K562 (cell line): ENCODE measurements around the gene ORAI3. TPM values are rescaled to one million over a fixed set of nuclear protein-coding genes. Genes with fewer than 3 reads are reported as not detected.

Experiments used
- ASH1L ChIP-seq: fragments of 450-650 bp; IDR thresholded peaks from 2 replicates; pipeline ENCODE4 v1.6.1; 2018; ENCODE audit warnings: borderline replicate concordance, mild to moderate bottlenecking, low read depth; ENCODE audit not compliant: partially characterized antibody
- ESRRA ChIP-seq: fragments of 450-650 bp; IDR thresholded peaks from 2 replicates; pipeline ENCODE4 v1.6.1; 2014; ENCODE audit warnings: low read depth, mild to moderate bottlenecking, moderate library complexity, borderline replicate concordance
- ZBTB8A ChIP-seq: fragments of 450-650 bp; IDR thresholded peaks from 2 replicates; pipeline ENCODE4 v1.6.1; 2018; ENCODE audit warnings: mild to moderate bottlenecking, moderate library complexity; ENCODE audit not compliant: partially characterized antibody
- ZNF175 ChIP-seq: fragments of 200-800 bp; sonication (Bioruptor generic); IDR thresholded peaks from 2 replicates; pipeline ENCODE4 v1.6.1; 2016; ENCODE audit warnings: low read depth, mild to moderate bottlenecking, missing genetic modification characterization, missing compliant biosample characterization
- polyA plus RNA-seq, 8 experiments: library from polyadenylated mRNA; depleted of rRNA in 4 of 8; stranded (reverse) in 5 of 8; unstranded in 3 of 8; fragments of >200 nt; fragmentation: Nextera tagmentation in 2 of 8; fragmentation: Illumina TruSeq in 1 of 8; extraction: Ambion mirVana in 2 of 8; extraction: Trizol in 1 of 8; gene quantifications; 2 replicates each; pipeline versions ENCODE4 v1.2.1 to v1.2.3, GENCODE V29; 2011 to 2014; ENCODE audit warnings: inconsistent platforms in 1 of 8, missing spikeins in 1 of 8
- total RNA-seq, 7 experiments: library from RNA; depleted of rRNA in 6 of 7; stranded (reverse); fragments of >200 nt in 6 of 7; fragmentation: Illumina TruSeq in 2 of 7; extraction: Trizol in 2 of 7; gene quantifications; 2 replicates each; pipeline versions ENCODE4 v1.2.1 to v1.2.3, GENCODE V29; 2011 to 2021; ENCODE audit warnings: low replicate concordance in 1 of 7
- TF ChIP-seq, protein P1 (sequence below): sonication (generic); formaldehyde crosslinking; IDR thresholded peaks from 2 replicates; pipeline ENCODE4 v1.8.0; 2022; ENCODE audit warnings: mild to moderate bottlenecking, missing genetic modification reagents
- TF ChIP-seq, protein P2 (sequence below): sonication (generic); formaldehyde crosslinking; IDR thresholded peaks from 2 replicates; pipeline ENCODE4 v1.8.1; 2023; ENCODE audit warnings: mild to moderate bottlenecking, missing genetic modification reagents
- TF ChIP-seq, protein P3 (sequence below): fragments of 200-400 bp; formaldehyde crosslinking; IDR thresholded peaks from 2 replicates; pipeline ENCODE4 v1.6.1; 2017; ENCODE audit warnings: mild to moderate bottlenecking, low read depth, low read length, moderate library complexity
- TF ChIP-seq, protein P4 (sequence below): fragments of 450-650 bp; formaldehyde crosslinking; conservative IDR thresholded peaks from 2 replicates; pipeline ENCODE4 v1.4.0; 2022; ENCODE audit warnings: mild to moderate bottlenecking, missing genetic modification characterization
- TF ChIP-seq, protein P5 (sequence below): fragments of 450-650 bp; IDR thresholded peaks from 2 replicates; pipeline ENCODE4 v1.6.1; 2018; ENCODE audit not compliant: partially characterized antibody
- TF ChIP-seq, protein P6 (sequence below), 2 experiments: fragments of 250-450 bp in 1 of 2; fragments of 450-650 bp in 1 of 2; sonication (Bioruptor Pico) in 1 of 2; IDR thresholded peaks; 2 replicates each; pipeline versions ENCODE4 v1.6.1 to v1.8.0; 2016 to 2021; ENCODE audit warnings: mild to moderate bottlenecking in 2 of 2, moderate library complexity in 2 of 2, missing compliant biosample characterization in 1 of 2, missing genetic modification characterization in 1 of 2
- TF ChIP-seq, protein P7 (sequence below): fragments of 250-450 bp; sonication (Bioruptor Pico); IDR thresholded peaks from 2 replicates; pipeline ENCODE4 v1.4.0; 2020; ENCODE audit warnings: mild to moderate bottlenecking, moderate library complexity

ORAI3 gene
- total and polyA plus RNA-seq, 9 of the 15 experiments (the other 6 are each of a cell fraction or from before 2014, with no cell fraction given), result 4.9 to 23.3 (median 14.1) TPM

DNA sequence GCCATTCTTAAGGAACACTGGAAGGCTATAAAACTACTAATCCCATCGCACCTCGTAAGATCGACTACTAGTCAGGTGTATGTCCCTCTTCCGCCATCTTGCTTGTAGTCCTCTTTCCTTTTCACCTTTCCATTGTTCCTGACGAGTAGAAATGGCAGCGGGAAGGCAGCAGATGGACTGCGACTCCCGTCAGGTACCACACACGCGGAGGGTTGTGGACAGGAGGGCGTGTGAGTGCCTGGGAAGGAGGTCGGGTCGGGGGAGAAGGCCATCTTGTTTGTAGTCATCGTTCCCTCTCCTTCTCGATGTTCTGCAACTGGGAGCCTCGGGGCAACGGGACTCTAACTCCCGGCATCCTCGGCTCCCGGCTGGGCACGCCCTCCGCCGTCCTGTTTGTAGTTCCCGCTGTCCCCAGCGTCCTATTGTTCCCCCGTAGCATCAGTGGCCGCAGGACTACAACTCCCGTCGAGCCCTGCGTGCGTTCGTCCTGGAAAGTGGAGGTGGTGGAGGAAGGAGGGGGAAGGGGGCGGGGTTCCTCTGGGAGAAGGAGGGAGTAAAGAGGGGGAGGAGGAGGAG, 25.8 kb upstream of the ORAI3 start (continued):
- TF ChIP-seq, protein P1, sequence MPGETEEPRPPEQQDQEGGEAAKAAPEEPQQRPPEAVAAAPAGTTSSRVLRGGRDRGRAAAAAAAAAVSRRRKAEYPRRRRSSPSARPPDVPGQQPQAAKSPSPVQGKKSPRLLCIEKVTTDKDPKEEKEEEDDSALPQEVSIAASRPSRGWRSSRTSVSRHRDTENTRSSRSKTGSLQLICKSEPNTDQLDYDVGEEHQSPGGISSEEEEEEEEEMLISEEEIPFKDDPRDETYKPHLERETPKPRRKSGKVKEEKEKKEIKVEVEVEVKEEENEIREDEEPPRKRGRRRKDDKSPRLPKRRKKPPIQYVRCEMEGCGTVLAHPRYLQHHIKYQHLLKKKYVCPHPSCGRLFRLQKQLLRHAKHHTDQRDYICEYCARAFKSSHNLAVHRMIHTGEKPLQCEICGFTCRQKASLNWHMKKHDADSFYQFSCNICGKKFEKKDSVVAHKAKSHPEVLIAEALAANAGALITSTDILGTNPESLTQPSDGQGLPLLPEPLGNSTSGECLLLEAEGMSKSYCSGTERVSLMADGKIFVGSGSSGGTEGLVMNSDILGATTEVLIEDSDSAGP (CRISPR knock-in tag), result peak; percentile 80; the same call in 1 of the 2 replicates
- TF ChIP-seq, protein P2, sequence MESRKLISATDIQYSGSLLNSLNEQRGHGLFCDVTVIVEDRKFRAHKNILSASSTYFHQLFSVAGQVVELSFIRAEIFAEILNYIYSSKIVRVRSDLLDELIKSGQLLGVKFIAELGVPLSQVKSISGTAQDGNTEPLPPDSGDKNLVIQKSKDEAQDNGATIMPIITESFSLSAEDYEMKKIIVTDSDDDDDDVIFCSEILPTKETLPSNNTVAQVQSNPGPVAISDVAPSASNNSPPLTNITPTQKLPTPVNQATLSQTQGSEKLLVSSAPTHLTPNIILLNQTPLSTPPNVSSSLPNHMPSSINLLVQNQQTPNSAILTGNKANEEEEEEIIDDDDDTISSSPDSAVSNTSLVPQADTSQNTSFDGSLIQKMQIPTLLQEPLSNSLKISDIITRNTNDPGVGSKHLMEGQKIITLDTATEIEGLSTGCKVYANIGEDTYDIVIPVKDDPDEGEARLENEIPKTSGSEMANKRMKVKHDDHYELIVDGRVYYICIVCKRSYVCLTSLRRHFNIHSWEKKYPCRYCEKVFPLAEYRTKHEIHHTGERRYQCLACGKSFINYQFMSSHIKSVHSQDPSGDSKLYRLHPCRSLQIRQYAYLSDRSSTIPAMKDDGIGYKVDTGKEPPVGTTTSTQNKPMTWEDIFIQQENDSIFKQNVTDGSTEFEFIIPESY (CRISPR knock-in tag), result 0 out of 2 replicates have a peak, but pooled peaks have one; percentile 20
- TF ChIP-seq, protein P3, sequence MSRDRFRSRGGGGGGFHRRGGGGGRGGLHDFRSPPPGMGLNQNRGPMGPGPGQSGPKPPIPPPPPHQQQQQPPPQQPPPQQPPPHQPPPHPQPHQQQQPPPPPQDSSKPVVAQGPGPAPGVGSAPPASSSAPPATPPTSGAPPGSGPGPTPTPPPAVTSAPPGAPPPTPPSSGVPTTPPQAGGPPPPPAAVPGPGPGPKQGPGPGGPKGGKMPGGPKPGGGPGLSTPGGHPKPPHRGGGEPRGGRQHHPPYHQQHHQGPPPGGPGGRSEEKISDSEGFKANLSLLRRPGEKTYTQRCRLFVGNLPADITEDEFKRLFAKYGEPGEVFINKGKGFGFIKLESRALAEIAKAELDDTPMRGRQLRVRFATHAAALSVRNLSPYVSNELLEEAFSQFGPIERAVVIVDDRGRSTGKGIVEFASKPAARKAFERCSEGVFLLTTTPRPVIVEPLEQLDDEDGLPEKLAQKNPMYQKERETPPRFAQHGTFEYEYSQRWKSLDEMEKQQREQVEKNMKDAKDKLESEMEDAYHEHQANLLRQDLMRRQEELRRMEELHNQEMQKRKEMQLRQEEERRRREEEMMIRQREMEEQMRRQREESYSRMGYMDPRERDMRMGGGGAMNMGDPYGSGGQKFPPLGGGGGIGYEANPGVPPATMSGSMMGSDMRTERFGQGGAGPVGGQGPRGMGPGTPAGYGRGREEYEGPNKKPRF, result no peak
- peak; percentile 24 for TF ChIP-seq ESRRA
- peak; percentile 82 for TF ChIP-seq ZBTB8A
- TF ChIP-seq, protein P4, sequence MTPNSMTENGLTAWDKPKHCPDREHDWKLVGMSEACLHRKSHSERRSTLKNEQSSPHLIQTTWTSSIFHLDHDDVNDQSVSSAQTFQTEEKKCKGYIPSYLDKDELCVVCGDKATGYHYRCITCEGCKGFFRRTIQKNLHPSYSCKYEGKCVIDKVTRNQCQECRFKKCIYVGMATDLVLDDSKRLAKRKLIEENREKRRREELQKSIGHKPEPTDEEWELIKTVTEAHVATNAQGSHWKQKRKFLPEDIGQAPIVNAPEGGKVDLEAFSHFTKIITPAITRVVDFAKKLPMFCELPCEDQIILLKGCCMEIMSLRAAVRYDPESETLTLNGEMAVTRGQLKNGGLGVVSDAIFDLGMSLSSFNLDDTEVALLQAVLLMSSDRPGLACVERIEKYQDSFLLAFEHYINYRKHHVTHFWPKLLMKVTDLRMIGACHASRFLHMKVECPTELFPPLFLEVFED (CRISPR knock-in tag), result 0 out of 2 replicates have a peak, but pooled peaks have one; percentile 35
- TF ChIP-seq, protein P5, sequence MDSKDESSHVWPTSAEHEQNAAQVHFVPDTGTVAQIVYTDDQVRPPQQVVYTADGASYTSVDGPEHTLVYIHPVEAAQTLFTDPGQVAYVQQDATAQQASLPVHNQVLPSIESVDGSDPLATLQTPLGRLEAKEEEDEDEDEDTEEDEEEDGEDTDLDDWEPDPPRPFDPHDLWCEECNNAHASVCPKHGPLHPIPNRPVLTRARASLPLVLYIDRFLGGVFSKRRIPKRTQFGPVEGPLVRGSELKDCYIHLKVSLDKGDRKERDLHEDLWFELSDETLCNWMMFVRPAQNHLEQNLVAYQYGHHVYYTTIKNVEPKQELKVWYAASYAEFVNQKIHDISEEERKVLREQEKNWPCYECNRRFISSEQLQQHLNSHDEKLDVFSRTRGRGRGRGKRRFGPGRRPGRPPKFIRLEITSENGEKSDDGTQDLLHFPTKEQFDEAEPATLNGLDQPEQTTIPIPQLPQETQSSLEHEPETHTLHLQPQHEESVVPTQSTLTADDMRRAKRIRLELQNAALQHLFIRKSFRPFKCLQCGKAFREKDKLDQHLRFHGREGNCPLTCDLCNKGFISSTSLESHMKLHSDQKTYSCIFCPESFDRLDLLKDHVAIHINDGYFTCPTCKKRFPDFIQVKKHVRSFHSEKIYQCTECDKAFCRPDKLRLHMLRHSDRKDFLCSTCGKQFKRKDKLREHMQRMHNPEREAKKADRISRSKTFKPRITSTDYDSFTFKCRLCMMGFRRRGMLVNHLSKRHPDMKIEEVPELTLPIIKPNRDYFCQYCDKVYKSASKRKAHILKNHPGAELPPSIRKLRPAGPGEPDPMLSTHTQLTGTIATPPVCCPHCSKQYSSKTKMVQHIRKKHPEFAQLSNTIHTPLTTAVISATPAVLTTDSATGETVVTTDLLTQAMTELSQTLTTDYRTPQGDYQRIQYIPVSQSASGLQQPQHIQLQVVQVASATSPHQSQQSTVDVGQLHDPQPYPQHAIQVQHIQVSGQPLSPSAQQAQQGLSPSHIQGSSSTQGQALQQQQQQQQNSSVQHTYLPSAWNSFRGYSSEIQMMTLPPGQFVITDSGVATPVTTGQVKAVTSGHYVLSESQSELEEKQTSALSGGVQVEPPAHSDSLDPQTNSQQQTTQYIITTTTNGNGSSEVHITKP, result peak; percentile 54
- TF ChIP-seq, protein P6, sequence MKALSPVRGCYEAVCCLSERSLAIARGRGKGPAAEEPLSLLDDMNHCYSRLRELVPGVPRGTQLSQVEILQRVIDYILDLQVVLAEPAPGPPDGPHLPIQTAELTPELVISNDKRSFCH (CRISPR knock-in tag; IDR thresholded peaks at IDR 0.05), result no peak
- TF ChIP-seq, protein P6 (tag; IDR thresholded peaks at IDR 0.05), result peak; percentile 88
- peak; percentile 83 for TF ChIP-seq ASH1L
- TF ChIP-seq, protein P7, sequence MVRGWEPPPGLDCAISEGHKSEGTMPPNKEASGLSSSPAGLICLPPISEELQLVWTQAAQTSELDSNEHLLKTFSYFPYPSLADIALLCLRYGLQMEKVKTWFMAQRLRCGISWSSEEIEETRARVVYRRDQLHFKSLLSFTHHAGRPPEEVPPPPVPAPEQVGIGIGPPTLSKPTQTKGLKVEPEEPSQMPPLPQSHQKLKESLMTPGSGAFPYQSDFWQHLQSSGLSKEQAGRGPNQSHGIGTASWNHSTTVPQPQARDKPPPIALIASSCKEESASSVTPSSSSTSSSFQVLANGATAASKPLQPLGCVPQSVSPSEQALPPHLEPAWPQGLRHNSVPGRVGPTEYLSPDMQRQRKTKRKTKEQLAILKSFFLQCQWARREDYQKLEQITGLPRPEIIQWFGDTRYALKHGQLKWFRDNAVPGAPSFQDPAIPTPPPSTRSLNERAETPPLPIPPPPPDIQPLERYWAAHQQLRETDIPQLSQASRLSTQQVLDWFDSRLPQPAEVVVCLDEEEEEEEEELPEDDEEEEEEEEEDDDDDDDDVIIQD, result no peak
- 0 out of 2 replicates have a peak, but pooled peaks have one; percentile 25 for TF ChIP-seq ZNF175 (CRISPR knock-in tag)
